HG03558 (cell line): ENCODE data around the gene TECPR2.
"Not testable (repeated sequence)": the region's sequence is repeated elsewhere in the genome, so short reads cannot be mapped to it uniquely, and the experiment has no call there.

Source experiments
- ATAC-seq: cut with Tn5 transposase; IDR thresholded peaks from one replicate; pipeline ENCODE4 v1.9.1; 2021; ENCODE audit warnings: moderate number of reproducible peaks; ENCODE audit not compliant: unreplicated experiment; ENCODE audit errors: extremely low read depth

Gene TECPR2

GRCh38 chr14:102519709-102520108 lies 157.0 kb downstream of the TECPR2 start:
- not testable (repeated sequence) for ATAC-seq

GRCh38 chr14:102523200-102523568 lies 160.4 kb downstream of the TECPR2 start:
- no peak for ATAC-seq

- ATAC-seq: no peak
Measured at GRCh38 chr14:102523569-102524450, 161.1 kb downstream of the TECPR2 start.

- peak; percentile 92 for ATAC-seq
Measured at GRCh38 chr14:102524451-102525218, 161.9 kb downstream of the TECPR2 start.

- ATAC-seq: no peak
Measured at GRCh38 chr14:102525219-102525928, 162.6 kb downstream of the TECPR2 start.

GRCh38 chr14:102525929-102526497 lies 163.3 kb downstream of the TECPR2 start:
- no peak for ATAC-seq

GRCh38 chr14:102528431-102529170 lies 165.9 kb downstream of the TECPR2 start:
- ATAC-seq: no peak

GRCh38 chr14:102530828-102531478 lies 168.2 kb downstream of the TECPR2 start:
- ATAC-seq: no peak

- ATAC-seq: no peak
Measured at GRCh38 chr14:102532204-102532658, 169.5 kb downstream of the TECPR2 start.

GRCh38 chr14:102537981-102538601 lies 175.3 kb downstream of the TECPR2 start:
- no peak for ATAC-seq

GRCh38 chr14:102538602-102539543 lies 176.1 kb downstream of the TECPR2 start:
- ATAC-seq: no peak

GRCh38 chr14:102539544-102540314 lies 177.0 kb downstream of the TECPR2 start:
- ATAC-seq: no peak

GRCh38 chr14:102540315-102541028 lies 177.7 kb downstream of the TECPR2 start:
- no peak for ATAC-seq

- ATAC-seq: not testable (repeated sequence)
Measured at GRCh38 chr14:102541029-102541491, 178.3 kb downstream of the TECPR2 start.

- no peak for ATAC-seq
Measured at GRCh38 chr14:102541771-102542170, 179.0 kb downstream of the TECPR2 start.
